Measurements from ENCODE around the gene TMEM150B. TPM values are rescaled to one million over a fixed set of nuclear protein-coding genes. Genes with fewer than 3 reads are reported as not detected.
A peak's percentile ranks its signal among the peaks of the same experiment; 100 is the strongest.

TMEM150B gene
- total and polyA plus RNA-seq, 12 donors: 0.38 to 6.5 (median 0.61) TPM; not detected in 4

DNA sequence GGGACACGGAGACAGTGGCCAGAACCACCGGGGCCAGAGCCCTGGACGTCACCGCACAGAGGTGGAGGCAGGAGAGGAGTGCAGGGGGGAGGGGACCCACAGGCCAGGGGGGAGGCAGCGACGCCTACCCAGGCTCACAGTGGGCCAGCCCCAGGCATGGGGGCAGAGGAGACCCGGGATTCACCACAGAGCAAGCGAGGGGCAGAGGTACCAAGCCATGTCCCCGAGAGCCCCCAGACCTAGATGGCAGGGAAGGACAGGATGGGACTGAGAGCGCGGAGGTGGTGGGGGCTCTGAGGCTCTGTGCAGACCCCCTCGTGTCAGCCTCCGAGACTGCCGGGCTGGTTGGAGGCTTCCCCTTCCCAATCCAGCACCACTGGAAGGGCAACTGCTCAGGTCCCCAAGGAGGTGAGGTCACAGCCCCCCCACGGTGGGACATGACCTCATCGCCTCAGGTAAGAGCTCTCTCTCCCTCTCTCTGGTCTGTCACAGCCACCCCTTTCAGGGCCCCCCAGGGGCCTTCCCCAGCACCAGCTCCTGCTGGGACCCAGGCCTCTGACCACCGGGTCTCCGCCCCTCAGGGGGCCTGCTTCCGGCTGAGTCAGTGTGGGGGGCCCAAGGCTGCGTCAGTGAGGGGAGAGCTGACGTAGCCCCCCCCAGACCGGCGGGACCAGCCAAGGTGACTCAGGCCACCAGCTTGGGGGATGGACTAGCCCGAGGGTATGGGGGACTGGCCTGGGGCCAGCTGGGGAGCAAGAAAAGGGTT is 47.4 kb upstream of the TMEM150B start:
- 40% methylated on average over 23 to 24 of the region's 24 CpGs for WGBS, 2 donors
- no peaks in the 10 kb centered on the region for H3K9me3 ChIP-seq
- no peak overlapping the region for H3K4me3 ChIP-seq
- H3K27me3 ChIP-seq: peaks cover 22 to 89% (median 88%) of the 10 kb centered on the region in 7 donors
- intact Hi-C loops (cut with DNase I): loop anchor here in 1 of 10 donors (5.0 kb wide), 1 partner anchor 65 kb away; no protein-coding TSS in a partner anchor
- TF ChIP-seq, protein P1, sequence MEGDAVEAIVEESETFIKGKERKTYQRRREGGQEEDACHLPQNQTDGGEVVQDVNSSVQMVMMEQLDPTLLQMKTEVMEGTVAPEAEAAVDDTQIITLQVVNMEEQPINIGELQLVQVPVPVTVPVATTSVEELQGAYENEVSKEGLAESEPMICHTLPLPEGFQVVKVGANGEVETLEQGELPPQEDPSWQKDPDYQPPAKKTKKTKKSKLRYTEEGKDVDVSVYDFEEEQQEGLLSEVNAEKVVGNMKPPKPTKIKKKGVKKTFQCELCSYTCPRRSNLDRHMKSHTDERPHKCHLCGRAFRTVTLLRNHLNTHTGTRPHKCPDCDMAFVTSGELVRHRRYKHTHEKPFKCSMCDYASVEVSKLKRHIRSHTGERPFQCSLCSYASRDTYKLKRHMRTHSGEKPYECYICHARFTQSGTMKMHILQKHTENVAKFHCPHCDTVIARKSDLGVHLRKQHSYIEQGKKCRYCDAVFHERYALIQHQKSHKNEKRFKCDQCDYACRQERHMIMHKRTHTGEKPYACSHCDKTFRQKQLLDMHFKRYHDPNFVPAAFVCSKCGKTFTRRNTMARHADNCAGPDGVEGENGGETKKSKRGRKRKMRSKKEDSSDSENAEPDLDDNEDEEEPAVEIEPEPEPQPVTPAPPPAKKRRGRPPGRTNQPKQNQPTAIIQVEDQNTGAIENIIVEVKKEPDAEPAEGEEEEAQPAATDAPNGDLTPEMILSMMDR (IDR thresholded peaks at IDR 0.05): no peak
- ATAC-seq: no peak
- no peak overlapping the region for H3K27ac ChIP-seq
- no peaks in the 10 kb centered on the region for H3K36me3 ChIP-seq
- DNase-seq: no peak
- peaks cover 3 to 22% (median 12%) of the 10 kb centered on the region in 9 donors for H3K4me1 ChIP-seq

DNA sequence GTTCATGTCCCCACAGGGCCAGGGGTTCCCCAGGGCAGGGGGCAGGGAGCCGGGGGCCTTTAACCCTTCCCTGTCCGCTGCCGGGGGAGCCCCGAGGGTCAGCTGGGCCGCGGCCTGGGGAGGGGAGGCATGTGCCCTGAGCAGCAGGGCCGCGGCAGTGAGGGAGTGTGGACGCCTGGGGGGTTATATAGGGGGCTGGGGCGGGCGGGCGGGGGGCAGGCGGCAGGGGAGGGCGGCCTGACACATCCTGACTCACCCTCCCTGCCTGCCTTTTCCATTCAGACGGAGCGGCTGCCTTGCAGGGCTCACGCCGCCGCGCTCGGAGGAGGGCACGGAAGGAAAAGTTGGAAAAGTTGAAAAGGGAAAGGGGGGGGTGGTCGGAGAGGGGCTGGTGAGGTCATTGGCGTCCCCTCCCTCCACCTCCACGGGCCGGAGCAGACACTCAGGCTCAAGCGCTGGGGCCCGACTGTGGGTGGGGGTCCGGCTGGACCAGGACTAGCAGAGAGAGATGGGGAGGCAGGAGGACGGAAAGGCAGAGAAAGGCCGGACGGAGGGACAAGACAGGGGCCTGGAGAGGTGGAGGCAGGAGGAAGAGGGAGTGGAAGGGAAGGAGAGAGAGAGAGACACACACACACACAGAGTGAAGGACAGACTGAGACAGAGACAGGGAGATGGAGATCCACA is 45.3 kb upstream of the TMEM150B start, which contains the start of gene IL11:
TSS of gene IL11 (minus strand) at position 159 of the 684 bp plus-strand sequence. CDS start at position 6, 153 bp downstream.
- Histone ChIP-seq H3K36me3 (no peaks in the 10 kb centered on the region), H3K27me3 (peaks cover 22 to 87% (median 79%) of the 10 kb centered on the region in 7 donors), H3K4me1 (peaks cover 3 to 22% (median 12%) of the 10 kb centered on the region in 9 donors), H3K27ac (no peak within 1 kb of the TSS), H3K4me3 (peak within 1 kb of the TSS in 7 of 10 donors; percentile 8 to 41 (median 30)), H3K9me3 (no peaks in the 10 kb centered on the region)
- ATAC-seq: no peak
- WGBS, 2 donors: 4 to 8% methylated on average over 27 to 30 of the region's 32 CpGs
- intact Hi-C loops (cut with DNase I): loop anchor here in 1 of 10 donors (5.0 kb wide), 1 partner anchor 63 kb away; no protein-coding TSS in a partner anchor
- TF ChIP-seq, protein P1 (IDR thresholded peaks at IDR 0.05): no peak
- no peak for DNase-seq

DNA sequence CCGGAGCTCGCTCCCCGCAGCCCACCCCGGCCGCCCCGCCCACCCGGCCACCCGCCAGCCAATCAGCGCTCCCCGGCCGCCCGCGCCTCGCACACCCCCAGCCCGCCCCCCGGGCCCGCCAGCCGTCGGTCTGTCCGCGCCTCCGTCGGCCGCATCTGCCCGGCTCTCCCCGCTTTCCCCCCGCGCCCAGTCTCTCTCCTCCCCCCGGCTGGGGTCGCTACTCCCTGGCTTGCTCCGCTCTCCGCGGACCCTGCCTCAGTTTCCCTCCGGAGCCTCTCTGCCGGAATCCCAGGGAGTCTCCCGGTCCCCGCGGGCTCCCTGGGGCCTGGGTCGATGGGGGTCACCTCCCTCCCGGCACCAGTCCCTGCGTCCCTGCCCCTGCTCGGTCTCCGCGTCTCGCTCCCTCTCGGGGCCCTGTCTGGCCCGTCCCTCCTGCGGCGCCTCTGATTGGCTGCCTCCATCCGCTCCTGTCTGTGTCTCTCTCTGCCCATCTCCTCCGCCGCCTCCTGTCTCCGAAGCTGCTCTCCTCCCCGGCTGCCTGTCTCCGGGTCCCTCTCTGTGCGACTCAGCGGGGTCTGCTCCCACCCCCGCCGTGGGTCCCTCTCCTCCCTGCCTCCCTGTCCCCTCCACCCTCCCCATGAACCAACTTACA is 44.6 kb upstream of the TMEM150B start:
- peak in 2 of 8 donors; percentile 10 to 38 for ATAC-seq
- peak overlapping the region in 7 of 10 donors; percentile 8 to 41 (median 23) for H3K4me3 ChIP-seq
- H3K27me3 ChIP-seq: peaks cover 22 to 84% (median 75%) of the 10 kb centered on the region in 7 donors
- peaks cover 3 to 22% (median 12%) of the 10 kb centered on the region in 9 donors for H3K4me1 ChIP-seq
- DNase-seq: no peak
- H3K27ac ChIP-seq: no peak overlapping the region
- TF ChIP-seq, protein P1 (IDR thresholded peaks at IDR 0.05): no peak
- H3K9me3 ChIP-seq: no peaks in the 10 kb centered on the region
- intact Hi-C loops (cut with DNase I): loop anchor here in 1 of 10 donors (5.0 kb wide), 1 partner anchor 62 kb away; no protein-coding TSS in a partner anchor
- no peaks in the 10 kb centered on the region for H3K36me3 ChIP-seq
- 1% methylated on average over 38 to 51 of the region's 59 CpGs for WGBS, 2 donors

All from heart right ventricle (tissue), 16 donors.